Measurements from ENCODE around the gene GOLT1A.
A peak's percentile ranks its signal among the peaks of the same experiment; 100 is the strongest.

Gene GOLT1A

DNA sequence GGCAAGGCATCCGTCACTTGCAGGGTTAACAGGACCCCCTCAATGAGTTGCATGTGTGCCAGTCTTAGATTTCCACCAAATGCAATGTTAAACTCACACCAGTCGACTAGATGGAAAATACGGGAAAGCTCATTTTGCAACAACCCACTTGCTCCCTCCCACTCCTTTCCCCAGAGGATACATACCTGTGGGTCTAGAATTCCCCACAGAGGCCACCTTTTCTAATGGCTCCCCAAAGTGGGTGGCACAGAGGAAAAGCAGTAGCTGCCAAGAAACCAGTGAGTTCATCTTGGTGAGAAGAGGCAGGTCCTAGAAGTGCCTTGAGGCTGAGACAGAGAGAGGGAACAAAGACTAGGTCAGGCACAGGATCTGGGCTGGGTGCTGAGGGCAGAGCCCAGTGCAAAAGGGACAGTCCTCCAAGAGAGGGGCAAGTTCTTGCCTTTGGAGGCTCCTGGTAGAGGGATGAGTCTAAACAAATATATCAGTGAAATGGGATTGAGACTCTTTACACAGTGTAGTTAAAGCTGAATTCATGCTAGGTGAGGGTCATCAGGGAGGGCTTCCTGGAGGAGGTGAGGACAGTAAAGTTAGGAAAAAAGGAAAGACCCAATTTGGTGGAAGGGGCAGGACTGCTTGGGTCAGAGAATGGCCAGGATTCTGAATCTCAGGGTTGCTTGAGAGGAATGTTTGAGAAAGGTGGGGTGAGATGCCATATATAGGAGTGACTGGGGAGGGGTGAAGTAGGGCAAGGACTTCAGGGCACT is 21.0 kb downstream of the GOLT1A start:
- no peak for DNase-seq (ENCODE audit: low read depth in 2 of 2)

DNA sequence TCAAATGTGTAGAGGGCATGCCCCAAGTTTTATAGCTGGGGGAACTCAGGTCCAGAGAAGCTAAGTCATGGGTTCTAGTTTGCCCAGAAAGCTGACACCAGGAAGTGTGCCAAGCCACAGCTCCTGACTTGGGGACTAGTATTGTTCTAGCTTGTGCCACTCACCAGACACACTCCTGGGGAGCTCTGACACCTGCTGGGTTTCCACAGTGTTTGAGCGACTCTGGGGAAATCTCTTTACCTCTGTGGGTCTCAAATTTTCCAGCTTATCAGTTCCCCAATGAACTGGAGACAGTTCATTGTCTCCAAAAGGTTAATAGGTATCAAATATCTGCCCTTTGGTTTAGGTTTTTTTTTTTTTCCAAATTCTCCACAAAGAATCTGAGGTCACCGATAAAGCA is 21.7 kb downstream of the GOLT1A start:
- no peak for DNase-seq (ENCODE audit: low read depth in 2 of 2)

GRCh38 chr1:204191456-204191855 is 22.3 kb downstream of the GOLT1A start:
- DNase-seq (ENCODE audit: low read depth in 2 of 2), result no peak

DNA sequence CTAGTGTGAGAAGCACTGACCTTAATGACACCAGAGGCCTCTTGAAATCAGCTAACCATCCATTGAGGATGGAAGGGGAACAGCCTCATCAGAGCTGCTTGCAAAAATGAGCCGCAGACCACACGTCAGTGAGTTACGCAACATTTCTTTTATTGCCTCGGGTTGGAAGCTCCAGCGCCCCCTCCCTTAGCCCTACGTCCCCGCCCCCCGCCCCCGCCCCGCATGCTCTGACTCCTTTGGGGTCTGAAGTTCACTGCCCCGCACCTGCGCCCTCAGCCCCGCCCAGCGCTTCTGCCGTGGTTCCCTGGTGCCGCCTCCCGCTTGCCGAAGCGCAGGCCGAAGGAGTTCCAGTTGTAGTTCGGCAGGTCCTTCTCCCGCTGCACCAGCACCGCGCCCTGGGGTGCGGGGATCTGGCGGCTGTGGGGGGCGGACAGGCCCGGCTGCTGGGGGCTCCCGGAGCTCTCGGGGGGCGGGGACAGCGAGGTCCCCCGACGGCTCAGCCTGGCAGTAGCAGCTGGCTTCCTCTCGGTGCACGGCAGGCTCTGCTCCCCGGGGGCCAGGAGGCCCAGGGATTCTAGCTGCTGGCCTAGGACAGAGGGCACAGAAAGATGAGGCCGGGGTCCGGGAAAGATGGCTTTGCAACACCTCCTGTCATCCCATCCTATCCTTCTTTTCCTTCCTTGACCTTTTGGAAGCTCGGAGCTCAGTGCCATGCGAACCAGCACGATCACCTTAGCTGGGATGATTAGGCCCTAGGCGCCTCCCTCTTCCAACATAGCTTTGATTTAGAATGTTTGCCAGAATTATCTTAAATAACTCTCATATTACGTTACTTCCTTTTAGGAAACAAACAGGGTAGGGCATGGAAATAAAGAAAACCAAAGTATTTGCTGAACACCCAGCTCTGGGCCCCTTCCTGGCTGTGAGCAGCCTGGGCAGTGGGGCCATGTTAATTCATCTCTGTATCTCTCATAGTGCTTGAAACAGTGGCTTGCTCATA is 23.3 kb downstream of the GOLT1A start:
- no peak for DNase-seq (ENCODE audit: low read depth in 2 of 2)

DNA sequence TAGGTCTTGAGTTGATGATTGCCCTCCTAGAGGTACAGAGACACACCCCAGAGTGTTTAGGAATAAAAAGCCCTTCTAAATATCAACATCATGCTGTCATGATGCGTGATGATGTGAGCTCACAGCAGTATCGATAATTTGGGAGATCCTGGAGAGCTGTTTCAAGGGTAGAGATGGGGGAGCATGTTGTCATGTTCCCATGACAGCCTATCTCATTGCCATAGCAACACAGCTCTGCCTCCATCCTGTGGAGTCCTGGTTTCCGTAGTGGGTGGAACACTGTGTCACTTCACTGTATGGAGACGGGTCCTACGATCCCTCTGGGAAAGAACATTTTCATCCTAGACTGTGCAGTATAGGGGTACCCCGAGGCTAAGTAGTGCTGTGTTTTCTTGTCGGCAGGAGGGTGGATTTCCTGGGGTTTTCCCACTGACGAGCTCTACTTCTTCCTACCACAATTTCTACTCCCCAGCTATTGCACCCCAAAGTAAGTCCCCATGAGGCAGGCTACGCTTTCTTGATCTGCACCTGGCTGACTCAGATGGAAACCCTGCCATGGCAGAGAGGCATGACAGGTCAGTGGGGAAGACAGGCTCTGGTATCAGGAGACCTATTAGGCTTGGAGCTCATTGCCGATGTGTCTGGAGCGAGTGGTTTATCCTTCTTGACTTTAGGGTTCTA is 24.7 kb downstream of the GOLT1A start:
- no peak for DNase-seq (ENCODE audit: low read depth in 2 of 2)

- no peak for DNase-seq (ENCODE audit: low read depth in 2 of 2)
Measured at GRCh38 chr1:204186597-204186996, 27.2 kb downstream of the GOLT1A start.

DNA sequence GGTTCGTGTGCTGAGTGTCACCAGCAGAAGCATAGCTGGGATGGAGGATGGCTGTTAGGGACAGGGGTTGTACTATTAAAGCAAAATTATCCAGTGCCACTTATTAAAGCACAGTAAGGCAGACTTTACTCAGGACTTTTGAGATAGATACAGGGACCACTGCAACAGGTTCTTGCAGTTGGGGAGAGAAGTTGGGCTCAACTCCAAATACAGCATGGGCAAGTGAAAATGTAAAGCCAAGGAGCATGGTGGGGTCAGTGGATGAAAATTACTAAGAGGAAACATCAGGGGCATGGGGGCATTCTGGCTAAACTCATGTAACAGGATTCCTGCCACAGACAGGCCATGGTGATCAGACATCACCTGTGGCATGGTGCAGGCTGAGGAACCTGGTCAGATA is 32.7 kb downstream of the GOLT1A start:
- no peak for DNase-seq (ENCODE audit: low read depth in 2 of 2)

DNA sequence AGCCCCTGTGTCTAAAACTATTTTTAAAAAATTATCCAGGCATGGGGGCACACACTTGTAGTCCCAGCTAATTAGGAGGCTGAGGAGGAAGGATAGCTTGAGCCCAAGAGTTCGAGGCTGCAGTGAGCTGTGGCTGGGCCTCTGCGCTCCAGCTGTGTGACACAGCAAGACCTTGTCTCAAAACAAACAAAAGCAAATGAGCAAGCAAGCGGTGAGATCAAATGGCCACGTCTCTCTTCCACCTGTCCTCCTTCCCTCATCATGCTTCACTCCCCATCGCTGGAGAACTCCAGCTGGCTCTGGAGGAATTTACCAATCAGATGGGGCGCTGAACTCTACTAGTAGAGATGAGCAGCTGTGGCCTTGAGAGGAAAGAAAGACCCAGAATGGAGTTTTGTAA is 33.7 kb downstream of the GOLT1A start:
- DNase-seq (ENCODE audit: low read depth in 2 of 2), result no peak

- no peak for DNase-seq (ENCODE audit: low read depth in 2 of 2)
Measured at GRCh38 chr1:204178487-204179281, 35.1 kb downstream of the GOLT1A start.

DNA sequence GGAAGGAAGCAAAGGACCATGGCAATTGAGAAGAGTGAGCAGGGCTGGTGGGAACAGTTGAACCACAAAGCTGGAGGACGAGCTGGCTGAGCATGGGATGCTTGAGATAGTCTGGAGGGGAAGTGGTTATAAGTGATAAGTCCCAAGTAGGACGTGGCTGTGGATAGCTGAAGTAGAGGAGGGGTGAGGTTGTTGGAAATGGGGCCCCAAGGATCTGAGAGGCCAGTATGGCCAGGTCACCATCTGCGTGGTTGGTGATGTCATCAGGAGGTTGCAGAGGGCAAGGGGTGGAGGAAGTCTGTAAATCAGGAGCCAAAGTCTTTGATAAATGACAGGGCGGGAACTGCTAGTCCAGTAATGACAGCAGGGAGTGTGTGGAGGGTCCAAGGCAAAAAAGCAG is 36.7 kb downstream of the GOLT1A start:
- DNase-seq (ENCODE audit: low read depth in 2 of 2), result no peak

DNA sequence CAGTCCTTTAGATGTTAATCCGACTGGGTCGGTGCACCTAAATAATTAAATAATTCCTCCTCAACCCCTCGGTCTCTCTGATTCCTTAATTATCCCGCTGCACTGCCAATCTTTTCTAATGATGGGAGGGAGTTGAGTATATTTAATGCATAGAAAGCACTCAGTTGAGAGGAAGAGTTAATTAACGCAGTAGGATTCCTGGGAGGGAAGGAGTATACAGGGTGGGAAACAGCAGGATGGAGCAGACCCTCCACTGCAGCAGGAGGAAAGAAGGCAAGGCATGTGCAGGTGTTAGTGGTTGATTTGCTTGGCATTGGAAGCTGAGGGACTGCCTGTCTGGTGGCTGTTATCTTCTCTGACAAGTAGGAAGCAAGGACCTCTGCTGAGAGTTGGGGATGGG is 37.7 kb downstream of the GOLT1A start:
- DNase-seq (ENCODE audit: low read depth in 2 of 2), result no peak

DNA sequence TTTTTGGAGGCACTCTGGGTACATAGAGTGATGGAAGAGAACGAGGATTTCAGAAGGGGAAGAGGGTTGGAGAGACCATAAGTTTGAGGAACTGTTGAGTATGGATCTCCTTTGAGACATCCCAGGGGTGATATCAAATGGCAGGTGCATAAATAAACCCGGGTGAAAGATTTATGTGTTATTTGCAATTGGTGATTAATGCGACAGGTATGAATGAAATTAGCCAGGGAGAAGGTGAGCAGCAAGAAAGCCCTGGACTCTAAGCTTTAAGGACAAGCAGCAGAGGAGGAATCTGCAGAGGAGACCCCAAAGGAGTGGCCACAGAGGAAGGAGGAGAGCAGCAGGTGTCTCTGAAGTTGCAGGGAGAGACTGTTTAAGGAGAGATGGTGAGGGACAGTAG is 38.8 kb downstream of the GOLT1A start:
- DNase-seq (ENCODE audit: low read depth in 2 of 2), result no peak

GRCh38 chr1:204172404-204173029 is 41.3 kb downstream of the GOLT1A start:
- no peak for DNase-seq (ENCODE audit: low read depth in 2 of 2)

DNA sequence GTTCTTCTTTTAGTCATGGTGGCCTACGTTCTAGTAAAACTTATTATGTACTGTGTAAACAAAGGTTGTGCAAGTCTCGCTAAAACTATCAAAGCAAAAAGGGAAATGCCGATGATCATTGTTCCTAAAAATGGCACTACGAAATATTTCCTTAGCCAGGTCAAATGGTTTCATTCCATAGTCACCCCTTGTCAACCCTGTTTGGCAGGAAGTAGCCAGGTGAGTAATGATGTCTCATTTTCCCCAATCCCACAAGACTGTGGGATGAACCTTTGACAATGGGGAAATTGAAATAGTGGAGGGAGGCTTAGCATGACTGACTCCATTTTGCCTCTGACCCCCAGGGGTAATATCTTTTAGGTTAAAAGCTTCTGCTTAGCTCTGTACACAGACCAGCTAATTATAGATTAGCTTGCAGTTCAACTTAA is 42.0 kb downstream of the GOLT1A start:
- DNase-seq (ENCODE audit: low read depth in 2 of 2), result no peak

GRCh38 chr1:204170494-204171155 is 43.2 kb downstream of the GOLT1A start:
- DNase-seq (ENCODE audit: low read depth in 2 of 2), result no peak

DNA sequence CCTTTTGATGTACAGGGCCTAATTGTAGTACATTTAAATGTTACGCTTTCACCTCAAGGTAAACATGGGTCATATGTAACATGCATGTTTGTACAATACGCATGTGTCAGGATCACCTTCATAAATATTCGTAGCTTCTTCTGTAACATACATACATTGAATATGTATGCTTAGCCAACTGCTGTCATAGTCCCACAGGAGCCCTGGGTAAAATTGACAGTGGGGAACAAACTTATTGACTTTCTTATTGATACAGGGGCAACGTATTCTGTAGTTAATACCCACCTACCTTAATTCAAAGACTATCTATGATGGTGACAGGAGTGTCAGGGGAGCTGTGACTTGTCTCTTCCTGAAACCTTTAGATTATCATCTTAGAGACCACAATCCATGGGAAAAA is 43.9 kb downstream of the GOLT1A start:
- DNase-seq (ENCODE audit: low read depth in 2 of 2), result no peak

- no peak for DNase-seq (ENCODE audit: low read depth in 2 of 2)
Measured at GRCh38 chr1:204167730-204168129, 46.1 kb downstream of the GOLT1A start.

DNA sequence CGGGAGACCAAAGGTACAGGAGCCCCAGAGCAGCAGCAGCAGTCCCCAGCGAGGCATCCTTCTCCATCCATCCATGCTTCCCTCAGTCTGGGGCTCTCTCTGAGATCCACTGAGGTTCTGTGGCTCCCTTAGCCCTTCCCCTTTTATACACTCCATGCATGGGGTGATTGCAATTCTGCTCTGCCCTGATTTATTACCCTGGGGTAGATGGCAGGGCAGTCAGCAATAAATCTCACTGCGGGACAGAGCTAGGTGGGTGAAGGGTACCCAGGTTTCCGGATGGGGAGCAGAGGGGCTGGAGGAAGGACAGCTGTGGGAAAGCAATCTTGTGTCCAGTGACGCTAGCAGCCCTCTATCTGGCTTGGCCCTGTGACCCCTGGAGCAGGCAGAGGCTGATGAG is 47.6 kb downstream of the GOLT1A start, which contains the start of gene REN:
Gene REN (minus strand): TSS at position 119 of the 400 bp plus-strand sequence. CDS start 44 bp downstream, at position 75.
- DNase-seq (ENCODE audit: low read depth in 2 of 2), result no peak

DNA sequence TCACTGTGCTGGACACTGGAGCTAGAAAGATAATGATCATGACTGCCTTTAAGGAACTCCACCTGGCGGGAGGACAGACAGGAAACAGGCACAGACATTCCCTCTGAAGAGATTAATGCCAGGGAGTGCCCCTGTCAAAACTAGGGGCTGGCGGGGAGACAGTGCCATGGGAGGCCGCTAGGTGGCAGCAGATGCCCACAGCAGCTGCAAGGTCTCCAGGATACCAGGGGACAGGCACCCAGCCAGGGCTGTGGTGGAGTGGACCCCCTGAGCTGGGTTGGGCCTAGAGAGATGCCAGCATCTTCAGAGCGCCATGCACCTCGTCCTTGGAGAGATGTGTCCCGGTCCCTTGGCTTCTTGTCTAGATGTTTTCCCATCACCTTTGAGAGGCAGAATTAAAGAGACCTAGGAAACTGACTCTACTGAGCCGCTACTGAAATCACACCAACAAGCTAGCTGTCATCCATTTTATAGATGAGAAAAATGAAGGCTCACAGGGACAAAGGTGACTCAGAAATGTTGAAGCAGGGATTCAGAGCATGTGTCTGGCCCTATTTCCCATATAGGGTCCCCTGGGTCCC is 51.2 kb downstream of the GOLT1A start:
- peak; percentile 57 to 59 for DNase-seq (ENCODE audit: low read depth in 2 of 2)

Measured in stimulated activated CD8-positive, alpha-beta memory T cell treated with anti-CD3 and anti-CD28 coated beads, Interleukin-7, amount 100 ng/mL, for 1 hour (primary cell).